Hepatocyte (in vitro differentiated cells): ENCODE measurements around the gene LENEP. TPM values are rescaled to one million over a fixed set of nuclear protein-coding genes. Genes with fewer than 3 reads are reported as not detected.
A peak's percentile ranks its signal among the peaks of the same experiment; 100 is the strongest.

Experiments
- DNase-seq: peaks from one replicate; pipeline ENCODE4 v3.0.0-alpha.2; 2016; ENCODE audit warnings: low spot score
- H2AFZ ChIP-seq: fragments of 200-600 bp; sonication (generic); 2 replicates; pipeline ENCODE4 v1.6.0; 2016; ENCODE audit warnings: antibody characterized with exemption, mild to moderate bottlenecking
- H3K27ac ChIP-seq: fragments of 200-600 bp; sonication (generic); 2 replicates; pipeline ENCODE4 v1.5.1; 2016; ENCODE audit warnings: mild to moderate bottlenecking
- H3K27me3 ChIP-seq: fragments of 200-600 bp; sonication (generic); 2 replicates; pipeline ENCODE4 v1.6.1; 2016
- H3K36me3 ChIP-seq: fragments of 200-600 bp; sonication (generic); replicated peaks from 2 replicates; pipeline ENCODE4 v1.5.1; 2016; ENCODE audit warnings: low read depth; ENCODE audit not compliant: insufficient read depth
- H3K4me1 ChIP-seq: fragments of 200-600 bp; sonication (generic); 2 replicates; pipeline ENCODE4 v1.5.1; 2016; ENCODE audit warnings: mild to moderate bottlenecking, moderate library complexity; ENCODE audit not compliant: insufficient read depth
- H3K4me2 ChIP-seq: fragments of 200-600 bp; sonication (generic); 2 replicates; pipeline ENCODE4 v1.6.0; 2016
- H3K4me3 ChIP-seq: fragments of 200-600 bp; sonication (generic); 2 replicates; pipeline ENCODE4 v1.5.1; 2016; ENCODE audit warnings: mild to moderate bottlenecking
- H3K79me2 ChIP-seq: fragments of 200-600 bp; sonication (generic); 2 replicates; pipeline ENCODE4 v1.6.0; 2017; ENCODE audit warnings: mild to moderate bottlenecking
- H3K9me2 ChIP-seq: fragments of 200-600 bp; sonication (generic); replicated peaks from 2 replicates; pipeline ENCODE4 v1.6.0; 2017; ENCODE audit warnings: mild to moderate bottlenecking; ENCODE audit not compliant: insufficient read depth
- H3K9me3 ChIP-seq: fragments of 200-600 bp; sonication (generic); 2 replicates; pipeline ENCODE4 v1.5.1; 2016; ENCODE audit warnings: low read depth, mild to moderate bottlenecking
- H4K20me1 ChIP-seq: fragments of 200-600 bp; sonication (generic); 2 replicates; pipeline ENCODE4 v1.6.0; 2016; ENCODE audit warnings: mild to moderate bottlenecking; ENCODE audit not compliant: insufficient read depth, poor library complexity, severe bottlenecking
- CTCF ChIP-seq: fragments of 200-600 bp; sonication (generic); IDR thresholded peaks from 2 replicates; pipeline ENCODE4 v1.5.1; 2016; ENCODE audit warnings: antibody characterized with exemption, mild to moderate bottlenecking; ENCODE audit not compliant: poor library complexity
- EZH2 ChIP-seq: fragments of 200-600 bp; sonication (generic); IDR thresholded peaks from 2 replicates; pipeline ENCODE4 v1.6.1; 2016; ENCODE audit warnings: antibody characterized with exemption, mild to moderate bottlenecking, borderline replicate concordance
- EZH2phosphoT487 ChIP-seq: fragments of 200-600 bp; sonication (generic); IDR thresholded peaks from one replicate; pipeline ENCODE4 v1.6.1; 2018; ENCODE audit warnings: antibody characterized with exemption, mild to moderate bottlenecking, low read depth, moderate library complexity; ENCODE audit not compliant: unreplicated experiment, severe bottlenecking
- WGBS: methylation state at CpG from one replicate; pipeline ENCODE4 v1.1.6; 2016; ENCODE audit warnings: low lambda C conversion rate; ENCODE audit errors: missing lambda C conversion rate; 5-methylcytosine and 5-hydroxymethylcytosine counted together
- polyA plus RNA-seq: library from polyadenylated mRNA; unstranded; fragments of >200 nt; fragmentation: Nextera tagmentation; extraction: Ambion mirVana; gene quantifications from 2 replicates; pipeline ENCODE4 v1.2.1, GENCODE V29; 2016
- total RNA-seq: library from RNA; depleted of rRNA; stranded (reverse); fragments of >200 nt; gene quantifications from 2 replicates; pipeline ENCODE4 v1.2.3, GENCODE V29; 2014

Gene LENEP
- total and polyA plus RNA-seq, 2 experiments from 2014 or later: not detected

DNA sequence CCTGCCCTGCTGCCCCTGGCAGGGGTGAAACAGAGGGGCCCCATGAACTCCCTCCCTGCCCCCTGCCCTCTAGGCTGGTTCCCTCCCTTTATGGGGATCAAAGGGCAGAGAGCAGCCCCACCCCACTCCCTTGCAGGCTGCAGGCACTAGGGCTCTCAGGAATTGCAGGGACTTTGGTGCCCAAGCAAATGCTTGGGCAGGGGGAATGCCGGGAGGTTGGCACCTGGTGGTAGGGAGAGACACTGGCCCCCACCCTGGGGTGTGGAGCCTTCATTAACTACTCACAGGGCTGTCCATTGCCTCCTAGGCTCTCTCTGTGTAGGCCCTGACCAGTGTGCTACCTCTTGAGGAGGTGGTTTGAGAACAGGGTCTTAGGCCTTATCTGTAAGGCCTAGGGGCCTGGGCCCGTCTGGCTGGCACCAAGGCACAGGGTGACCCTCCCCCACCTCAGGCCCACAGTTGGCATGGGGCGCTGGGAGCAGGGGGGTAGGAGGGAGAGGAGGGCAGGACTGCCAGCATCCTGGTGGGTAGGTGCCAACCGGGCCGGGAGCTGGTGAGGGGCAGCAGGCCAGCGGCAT lies 14.0 kb downstream of the LENEP start:
- H2AFZ ChIP-seq: no peak overlapping the region
- no peak overlapping the region for H3K27ac ChIP-seq
- H3K27me3 ChIP-seq: no peaks in the 10 kb centered on the region
- no peak overlapping the region for H3K4me3 ChIP-seq
- no peaks in the 10 kb centered on the region for H3K9me2 ChIP-seq
- TF ChIP-seq EZH2phosphoT487 (no peak), EZH2 (no peak), CTCF (no peak)
- H3K4me1 ChIP-seq: peaks cover 37% of the 10 kb centered on the region
- peak overlapping the region; percentile 65 for H3K4me2 ChIP-seq
- H4K20me1 ChIP-seq: peaks cover 13% of the 10 kb centered on the region
- no peaks in the 10 kb centered on the region for H3K9me3 ChIP-seq
- 93% methylated on average over 3 of the region's 6 CpGs for WGBS
- H3K36me3 ChIP-seq: no peaks in the 10 kb centered on the region
- no peak for DNase-seq
- H3K79me2 ChIP-seq: peaks cover 88% of the 10 kb centered on the region

GRCh38 chr1:155008015-155008941 lies 14.9 kb downstream of the LENEP start:
- Histone ChIP-seq H3K36me3 (no peaks in the 10 kb centered on the region), H3K27ac (peak overlapping the region; percentile 28), H4K20me1 (peaks cover 18% of the 10 kb centered on the region), H3K79me2 (peaks cover 86% of the 10 kb centered on the region), H3K4me3 (no peak overlapping the region), H3K9me3 (no peaks in the 10 kb centered on the region), H3K4me1 (peaks cover 37% of the 10 kb centered on the region), H3K4me2 (peak overlapping the region; percentile 65), H3K27me3 (no peaks in the 10 kb centered on the region), H3K9me2 (no peaks in the 10 kb centered on the region), H2AFZ (no peak overlapping the region)
- 84% methylated on average over 6 of the region's 16 CpGs for WGBS
- no peak for DNase-seq
- TF ChIP-seq CTCF (no peak), EZH2 (no peak), EZH2phosphoT487 (no peak)

DNA sequence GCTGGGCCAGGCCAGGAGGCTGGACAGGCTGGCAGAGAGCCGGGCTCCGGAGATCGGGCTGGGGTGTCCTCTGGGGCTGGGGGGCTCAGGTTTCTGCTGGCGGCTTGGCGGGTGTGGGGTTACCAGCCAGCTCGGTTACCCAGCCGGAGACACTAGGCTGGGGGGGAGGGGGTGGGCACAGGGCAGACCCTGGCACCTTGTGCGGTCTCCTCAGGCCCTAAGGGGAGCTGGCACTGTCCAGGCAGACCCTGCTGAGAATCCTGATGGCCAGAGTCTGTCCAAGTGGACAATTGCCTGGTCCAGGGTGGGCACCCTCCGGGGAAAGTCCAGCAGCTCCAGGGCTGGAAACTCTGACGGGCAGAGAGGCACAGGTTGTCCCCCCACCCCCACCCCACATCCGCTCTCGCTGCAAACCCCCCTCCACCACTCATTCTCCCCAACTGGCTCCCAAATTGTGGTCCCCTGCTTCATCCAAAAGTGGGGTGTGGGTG lies 15.9 kb downstream of the LENEP start:
- Histone ChIP-seq H3K9me2 (no peaks in the 10 kb centered on the region), H3K4me1 (peaks cover 37% of the 10 kb centered on the region), H3K4me2 (peak overlapping the region; percentile 65), H2AFZ (no peak overlapping the region), H4K20me1 (peaks cover 15% of the 10 kb centered on the region), H3K79me2 (peaks cover 78% of the 10 kb centered on the region), H3K9me3 (no peaks in the 10 kb centered on the region), H3K36me3 (no peaks in the 10 kb centered on the region), H3K4me3 (no peak overlapping the region), H3K27me3 (no peaks in the 10 kb centered on the region), H3K27ac (peak overlapping the region; percentile 28)
- no peak for DNase-seq
- WGBS: 95% methylated on average over 8 of the region's 12 CpGs
- TF ChIP-seq EZH2phosphoT487: no peak
- no peak for TF ChIP-seq CTCF
- TF ChIP-seq EZH2: no peak
